Spleen (tissue), 11 donors: ENCODE measurements around the gene MEOX1. TPM values are rescaled to one million over a fixed set of nuclear protein-coding genes. Genes with fewer than 3 reads are reported as not detected.
"Not testable (repeated sequence)": the region's sequence is repeated elsewhere in the genome, so short reads cannot be mapped to it uniquely, and the experiment has no call there.

Experiments used
- DNase-seq: peaks from one replicate; pipeline ENCODE4 v3.0.0-alpha.2; 2020
- H3K27ac ChIP-seq, 8 donors: fragments of 200-600 bp; sonication (generic) in 7 of 8; 1 replicate in 4 of 8; 2 replicates in 4 of 8; pipeline versions ENCODE4 v1.5.0 to v1.8.0; 2016 to 2021; ENCODE audit warnings: inconsistent platforms in 4 of 8, mild to moderate bottlenecking in 4 of 8, moderate library complexity in 1 of 8
- H3K27me3 ChIP-seq, 7 donors: fragments of 200-600 bp; sonication (generic) in 6 of 7; replicated peaks in 1 of 7; 1 replicate in 4 of 7; 2 replicates in 3 of 7; pipeline versions ENCODE4 v1.5.0 to v1.8.0; 2016 to 2021; ENCODE audit warnings: inconsistent platforms in 3 of 7, mild to moderate bottlenecking in 1 of 7
- H3K36me3 ChIP-seq, 6 donors: fragments of 200-600 bp; sonication (generic) in 5 of 6; 1 replicate in 4 of 6; 2 replicates in 2 of 6; pipeline versions ENCODE4 v1.5.0 to v1.8.0; 2016 to 2021; ENCODE audit warnings: inconsistent platforms in 2 of 6
- H3K4me1 ChIP-seq, 6 donors: fragments of 200-600 bp; sonication (generic) in 5 of 6; 1 replicate in 3 of 6; 2 replicates in 3 of 6; pipeline versions ENCODE4 v1.5.0 to v1.8.0; 2016 to 2021; ENCODE audit warnings: inconsistent platforms in 3 of 6
- H3K4me3 ChIP-seq, 8 donors: fragments of 200-600 bp; sonication (generic) in 7 of 8; 1 replicate in 4 of 8; 2 replicates in 4 of 8; pipeline versions ENCODE4 v1.5.0 to v1.8.0; 2016 to 2021; ENCODE audit warnings: inconsistent platforms in 4 of 8, mild to moderate bottlenecking in 4 of 8, moderate library complexity in 2 of 8
- H3K9me3 ChIP-seq, 8 donors: fragments of 200-600 bp; sonication (generic) in 7 of 8; 1 replicate in 4 of 8; 2 replicates in 4 of 8; pipeline versions ENCODE4 v1.5.0 to v1.8.0; 2016 to 2021; ENCODE audit warnings: inconsistent platforms in 4 of 8
- POLR2A ChIP-seq, 3 donors: fragments of 450-650 bp; IDR thresholded peaks; one replicate each; pipeline ENCODE4 v1.5.1; 2017; ENCODE audit warnings: antibody characterized with exemption in 3 of 3, mild to moderate bottlenecking in 1 of 3
- POLR2AphosphoS5 ChIP-seq, 3 donors: sonication (generic); formaldehyde crosslinking; IDR thresholded peaks; one replicate each; pipeline ENCODE4 v1.5.1; 2017; ENCODE audit warnings: antibody characterized with exemption in 3 of 3
- WGBS, 5 donors: extraction: QIAGEN DNeasy Blood & Tissue Kit in 3 of 5; methylation state at CpG; one replicate each; pipeline versions ENCODE4 v1.1.5 to v1.1.7; 2013 to 2018; 5-methylcytosine and 5-hydroxymethylcytosine counted together
- intact Hi-C: fragments of 100-400 bp; cut with DNase I; formaldehyde crosslinking; loops from one replicate; pipeline ENCODE4 v1.15.0; 2023; ENCODE audit warnings: low total_unique reads
- polyA plus RNA-seq, 3 donors: library from polyadenylated mRNA; stranded (reverse); fragments of 200-250 nt; gene quantifications; one replicate each; pipeline ENCODE4 v1.2.1, GENCODE V29; 2013
- total RNA-seq, 7 donors: library from RNA; depleted of rRNA in 3 of 7; stranded (reverse); fragments of >200 nt in 3 of 7; fragmentation: NEBNext Ultra II Directional in 4 of 7; extraction: Animal tissue kit (Norgen Biotek cat#: 25700) in 4 of 7; gene quantifications; one replicate each; pipeline versions ENCODE4 v1.1.0 to v1.2.1, GENCODE V29; 2016 to 2021
- TF ChIP-seq, protein P1 (sequence below), 11 experiments: fragments of 200-600 bp in 7 of 11; fragments of 450-650 bp in 4 of 11; sonication (generic) in 4 of 11; IDR thresholded peaks in 8 of 11; conservative IDR thresholded peaks in 3 of 11; 1 replicate in 7 of 11; 2 replicates in 4 of 11; pipeline versions ENCODE4 v1.4.0 to v1.8.0; 2016 to 2021; ENCODE audit warnings: antibody characterized with exemption in 11 of 11, inconsistent platforms in 4 of 11, mild to moderate bottlenecking in 1 of 11
- donor health status: healthy with polysubstance abuse.
- donor health status: DM: no; HTN: no; CAD: no; lungs with moderate emphysema.
- donor health status: DM: no; HTN: no; CAD: no.
- donor health status: Bipolar disorder and iron deficiency.
- donor health status: healthy.
- donor health status: DM: no; HTN: no; CAD: no.
- donor health status: DM: yes; HTN: yes; CAD: no.

Gene MEOX1
- total and polyA plus RNA-seq, 10 donors, result 4.1 to 46.9 (median 14.4) TPM

DNA sequence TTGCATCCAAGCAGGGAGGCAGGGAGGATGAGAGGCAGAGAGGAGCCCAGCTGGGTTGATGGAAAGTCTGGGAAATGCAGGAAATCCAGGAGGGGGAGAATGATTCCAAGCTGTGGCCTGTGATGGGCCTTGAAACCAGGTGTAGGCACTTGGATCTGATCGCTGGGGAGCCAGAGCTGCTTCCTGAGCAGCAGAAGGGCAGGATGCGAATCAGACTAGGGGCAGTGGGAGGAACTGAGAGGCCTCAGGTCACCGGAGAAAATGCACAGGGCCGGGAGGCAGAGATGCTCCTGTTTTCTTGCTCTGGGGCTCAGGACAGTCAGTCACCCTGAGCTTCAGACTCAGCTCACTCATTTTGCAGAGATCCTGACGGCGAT, 29.6 kb upstream of the MEOX1 start:
- DNase-seq, result no peak
- H3K9me3 ChIP-seq, result no peaks in the 10 kb centered on the region
- intact Hi-C loops, result loop anchor here (10.0 kb wide), 1 partner anchor 153 kb away; the partner anchor contains the start of gene CD300LG
- H3K27ac ChIP-seq, result no peak overlapping the region
- WGBS, 5 donors, result 65 to 77% (median 71%) methylated on average over 6 of the region's 6 CpGs
- TF ChIP-seq POLR2AphosphoS5 (IDR thresholded peaks at IDR 0.05), result peak in 2 of 3 donors; percentile 43 to 58
- no peak for TF ChIP-seq POLR2A (IDR thresholded peaks at IDR 0.05)
- peaks cover under 1 to 30% (median 14%) of the 10 kb centered on the region in 6 donors for H3K4me1 ChIP-seq
- no peaks in the 10 kb centered on the region for H3K36me3 ChIP-seq
- peaks cover 0 to 5% (median 0%) of the 10 kb centered on the region in 7 donors for H3K27me3 ChIP-seq
- H3K4me3 ChIP-seq, result no peak overlapping the region

DNA sequence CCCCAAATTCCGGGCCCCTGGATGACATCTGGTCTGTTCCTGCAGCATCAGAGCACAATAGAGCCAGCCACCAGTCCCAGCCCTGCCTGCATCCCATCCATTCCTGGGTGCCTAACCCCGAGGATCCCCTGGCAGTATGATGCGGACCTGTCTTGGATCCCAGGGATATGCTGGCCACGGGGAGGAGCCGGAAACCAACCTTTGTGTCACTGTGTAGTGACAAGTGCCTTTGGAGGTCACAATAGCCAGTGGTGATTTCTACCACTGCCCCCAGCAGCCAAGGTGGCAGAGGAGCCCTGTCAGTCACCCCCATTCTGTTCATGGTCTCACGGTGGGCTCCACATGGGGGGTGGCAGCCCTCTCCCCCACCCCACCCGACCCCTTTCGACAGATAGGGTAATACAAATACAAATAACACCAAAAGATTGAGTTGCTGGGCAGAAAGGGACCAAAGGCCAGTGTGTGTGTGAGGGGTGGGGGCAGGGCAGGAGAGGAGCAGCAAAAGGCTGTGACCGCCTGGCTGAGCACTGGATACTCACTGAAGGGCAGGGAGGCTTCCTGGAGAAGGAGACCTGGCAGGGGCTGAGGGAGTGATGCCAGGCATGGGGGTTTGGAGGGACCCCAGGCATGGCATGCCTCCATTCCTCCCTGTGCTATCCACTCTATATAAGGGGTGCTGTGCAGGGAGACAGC, 29.0 kb upstream of the MEOX1 start:
- Histone ChIP-seq H3K27me3 (peaks cover 0 to 5% (median 0%) of the 10 kb centered on the region in 7 donors), H3K4me3 (no peak overlapping the region), H3K27ac (no peak overlapping the region), H3K4me1 (peaks cover 0 to 25% (median 9%) of the 10 kb centered on the region in 6 donors), H3K36me3 (no peaks in the 10 kb centered on the region), H3K9me3 (no peaks in the 10 kb centered on the region)
- no peak for DNase-seq
- intact Hi-C loops, result loop anchor here (10.0 kb wide), 1 partner anchor 154 kb away; the partner anchor contains the start of gene CD300LG
- TF ChIP-seq, protein P1, sequence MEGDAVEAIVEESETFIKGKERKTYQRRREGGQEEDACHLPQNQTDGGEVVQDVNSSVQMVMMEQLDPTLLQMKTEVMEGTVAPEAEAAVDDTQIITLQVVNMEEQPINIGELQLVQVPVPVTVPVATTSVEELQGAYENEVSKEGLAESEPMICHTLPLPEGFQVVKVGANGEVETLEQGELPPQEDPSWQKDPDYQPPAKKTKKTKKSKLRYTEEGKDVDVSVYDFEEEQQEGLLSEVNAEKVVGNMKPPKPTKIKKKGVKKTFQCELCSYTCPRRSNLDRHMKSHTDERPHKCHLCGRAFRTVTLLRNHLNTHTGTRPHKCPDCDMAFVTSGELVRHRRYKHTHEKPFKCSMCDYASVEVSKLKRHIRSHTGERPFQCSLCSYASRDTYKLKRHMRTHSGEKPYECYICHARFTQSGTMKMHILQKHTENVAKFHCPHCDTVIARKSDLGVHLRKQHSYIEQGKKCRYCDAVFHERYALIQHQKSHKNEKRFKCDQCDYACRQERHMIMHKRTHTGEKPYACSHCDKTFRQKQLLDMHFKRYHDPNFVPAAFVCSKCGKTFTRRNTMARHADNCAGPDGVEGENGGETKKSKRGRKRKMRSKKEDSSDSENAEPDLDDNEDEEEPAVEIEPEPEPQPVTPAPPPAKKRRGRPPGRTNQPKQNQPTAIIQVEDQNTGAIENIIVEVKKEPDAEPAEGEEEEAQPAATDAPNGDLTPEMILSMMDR (IDR thresholded peaks at IDR 0.05 in 8 of 11, conservative IDR thresholded peaks at IDR 0.05 in 3 of 11), result no peak
- TF ChIP-seq POLR2A (IDR thresholded peaks at IDR 0.05) (no peak), POLR2AphosphoS5 (IDR thresholded peaks at IDR 0.05) (no peak)
- 70 to 81% (median 73%) methylated on average over 7 to 9 of the region's 9 CpGs for WGBS, 5 donors

DNA sequence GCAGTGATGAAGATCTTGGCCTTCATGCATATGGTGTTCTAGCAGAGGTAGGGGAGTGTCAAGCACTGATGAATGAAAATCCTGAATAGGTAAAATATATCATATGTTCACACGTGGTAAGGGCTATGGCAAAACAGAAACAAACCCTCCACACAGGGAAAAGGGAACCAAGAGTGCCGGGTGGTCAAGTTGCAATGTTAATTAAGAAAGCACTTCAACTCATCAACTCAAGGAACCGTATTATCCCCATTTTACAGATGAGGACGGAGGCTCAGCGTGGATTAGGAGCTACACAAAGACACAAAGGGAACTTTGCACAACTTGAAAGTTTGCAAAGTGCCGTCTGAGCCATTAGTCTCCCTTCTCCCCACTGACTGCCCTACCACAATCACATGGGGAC, 28.1 kb upstream of the MEOX1 start:
- TF ChIP-seq POLR2A (IDR thresholded peaks at IDR 0.05) (no peak), POLR2AphosphoS5 (IDR thresholded peaks at IDR 0.05) (no peak)
- TF ChIP-seq, protein P1 (IDR thresholded peaks at IDR 0.05 in 8 of 11, conservative IDR thresholded peaks at IDR 0.05 in 3 of 11), result no peak
- DNase-seq, result no peak
- intact Hi-C loops, result loop anchor here (10.0 kb wide), 1 partner anchor 155 kb away; the partner anchor contains the start of gene CD300LG
- no peaks in the 10 kb centered on the region for H3K9me3 ChIP-seq
- no peaks in the 10 kb centered on the region for H3K36me3 ChIP-seq
- no peak overlapping the region for H3K27ac ChIP-seq
- peaks cover 0 to 18% (median 8%) of the 10 kb centered on the region in 6 donors for H3K4me1 ChIP-seq
- H3K27me3 ChIP-seq, result peaks cover 0 to 5% (median 0%) of the 10 kb centered on the region in 7 donors
- H3K4me3 ChIP-seq, result no peak overlapping the region
- WGBS, 5 donors, result 56 to 82% (median 67%) methylated on average over 5 to 6 of the region's 6 CpGs

DNA sequence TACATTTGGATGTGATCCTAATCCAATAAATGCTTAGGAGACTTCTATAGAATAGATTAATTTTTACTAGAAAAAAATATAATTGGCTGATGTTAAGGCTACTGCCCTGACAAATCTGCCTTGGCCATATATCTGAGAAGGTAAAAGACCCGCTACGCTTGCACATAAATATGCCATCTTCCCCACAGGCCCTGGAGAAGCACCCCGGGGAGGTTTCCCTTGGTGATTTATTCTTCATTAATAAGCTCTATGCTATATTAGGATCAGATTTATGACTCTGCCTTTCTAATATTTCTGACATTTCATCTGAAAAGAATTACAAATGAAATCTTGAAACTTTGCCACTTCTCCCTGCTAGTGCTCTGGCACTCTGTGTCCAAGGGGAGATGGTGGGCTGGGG, 27.4 kb upstream of the MEOX1 start:
- Histone ChIP-seq H3K9me3 (no peaks in the 10 kb centered on the region), H3K27ac (no peak overlapping the region), H3K27me3 (peaks cover 0 to 5% (median 0%) of the 10 kb centered on the region in 7 donors), H3K4me1 (peaks cover 0 to 11% (median 3%) of the 10 kb centered on the region in 6 donors), H3K4me3 (no peak overlapping the region), H3K36me3 (no peaks in the 10 kb centered on the region)
- no peak for DNase-seq
- WGBS, 5 donors, result 80 to 95% (median 89%) methylated on average over 3 of the region's 3 CpGs
- no peak for TF ChIP-seq POLR2AphosphoS5 (IDR thresholded peaks at IDR 0.05)
- intact Hi-C loops, result no loop called here

DNA sequence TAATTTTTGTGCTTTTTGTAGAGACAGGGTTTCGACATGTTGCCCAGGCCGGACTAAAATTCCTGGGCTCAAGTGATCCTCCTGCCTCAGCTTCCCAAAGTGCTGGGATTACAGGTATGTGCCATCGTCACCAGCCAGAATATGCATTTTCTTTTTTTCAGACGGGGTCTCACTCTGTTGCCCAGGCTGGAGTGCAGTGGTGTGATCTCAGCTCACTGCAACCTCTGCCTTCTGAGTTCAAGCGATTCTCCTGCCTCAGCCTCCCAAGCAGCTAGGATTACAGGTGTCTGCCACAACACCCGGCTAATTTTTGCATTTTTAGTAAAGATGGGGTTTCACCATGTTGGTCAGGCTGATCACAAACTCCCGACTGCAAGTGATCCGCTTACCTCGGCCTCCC, 25.2 kb upstream of the MEOX1 start:
- not testable (repeated sequence) for H3K4me3 ChIP-seq
- H3K4me1 ChIP-seq, result peaks cover 0 to 10% (median 3%) of the 10 kb centered on the region in 6 donors

More for the DNA sequence above, 25.2 kb upstream of the MEOX1 start:
- WGBS, 5 donors, result 85 to 96% (median 95%) methylated on average over 9 of the region's 9 CpGs
- H3K27me3 ChIP-seq, DNase-seq, H3K27ac ChIP-seq, H3K9me3 ChIP-seq, intact Hi-C loops, H3K36me3 ChIP-seq: not testable (repeated sequence)
